Right forelimb (tissue), 1 donor: ENCODE data around the gene PLA2G6.
"Not testable (repeated sequence)": the region's sequence is repeated elsewhere in the genome, so short reads cannot be mapped to it uniquely, and the experiment has no call there.

ENCODE experiments used
- DNase-seq: peaks from one replicate; pipeline ENCODE4 v3.0.0-alpha.2; 2018

The PLA2G6 gene

DNA sequence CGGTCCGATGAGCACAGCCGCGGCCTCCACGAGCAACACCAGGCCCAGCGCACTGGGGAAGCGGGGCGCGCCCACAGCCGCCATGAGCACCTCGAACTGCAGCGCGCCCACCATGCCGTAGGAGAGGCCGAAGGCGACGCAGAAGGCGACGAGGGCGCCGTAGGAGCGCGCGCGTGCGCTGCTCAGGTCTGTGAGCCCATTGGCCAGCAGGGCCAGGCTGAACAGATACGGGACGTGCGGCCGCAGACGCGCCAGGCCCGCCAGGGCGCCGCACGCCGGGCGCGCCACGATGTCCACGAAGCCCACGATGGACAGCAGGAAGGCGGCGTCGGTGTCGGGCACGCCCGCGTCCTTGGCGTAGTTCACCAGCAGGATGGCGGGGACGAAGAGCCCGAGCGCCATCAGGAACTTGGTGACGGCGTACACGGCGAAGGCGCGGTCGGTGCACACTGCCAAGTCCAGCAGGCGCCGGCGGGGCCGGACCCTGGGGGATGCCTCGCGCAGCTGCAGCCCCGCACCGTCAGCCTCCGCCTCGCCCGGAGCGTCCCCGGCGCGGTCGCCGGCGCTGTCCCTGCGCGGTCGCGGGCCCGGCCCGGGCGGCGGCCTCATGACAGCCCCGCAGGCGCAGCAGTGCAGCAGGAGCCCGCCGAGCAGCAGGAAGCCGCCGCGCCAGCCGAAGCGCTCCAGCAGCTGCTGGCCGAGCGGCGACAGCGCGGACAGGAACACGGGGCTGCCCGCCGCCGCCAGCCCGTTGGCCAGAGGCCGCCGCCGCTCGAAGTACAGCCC lies 100.6 kb downstream of the PLA2G6 start:
- no peak for DNase-seq

DNA sequence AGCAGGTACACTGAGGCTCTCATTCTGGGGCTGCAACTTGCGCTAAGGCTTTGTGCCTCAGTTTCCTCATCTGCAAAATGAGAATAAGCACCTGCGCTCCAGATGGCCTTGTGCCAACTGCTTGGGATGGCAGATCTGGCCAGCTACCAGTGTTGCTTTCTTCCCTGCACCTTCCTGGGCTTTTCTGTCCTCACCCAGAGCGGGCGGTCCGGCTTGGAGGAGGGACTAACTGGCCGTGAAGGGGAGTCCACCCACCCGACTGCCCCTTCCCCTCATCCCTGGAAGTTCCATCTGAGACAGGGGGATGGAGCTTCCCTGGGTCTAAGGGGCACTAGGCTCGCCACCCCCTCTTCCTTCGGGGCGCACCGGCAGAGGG lies 101.2 kb downstream of the PLA2G6 start:
- no peak for DNase-seq

DNA sequence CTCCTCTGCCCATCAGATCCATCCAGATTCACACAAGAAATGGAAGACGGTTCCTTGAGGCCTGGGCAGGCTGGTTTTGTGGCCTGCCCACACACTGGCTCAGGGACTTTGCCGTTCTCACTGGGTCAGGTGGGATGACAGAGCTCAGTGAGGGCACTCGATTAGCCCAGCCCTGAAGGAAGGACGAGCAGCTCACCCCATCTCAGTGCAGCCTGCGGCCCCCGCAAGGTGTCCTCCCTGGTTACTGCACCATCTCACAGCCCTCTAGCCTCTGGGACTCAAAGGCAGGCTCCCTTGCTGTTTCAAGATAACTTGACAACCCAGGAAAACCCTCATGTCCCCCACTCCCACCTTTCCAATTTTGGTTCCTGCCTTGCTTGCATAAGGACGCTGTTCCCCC lies 101.8 kb downstream of the PLA2G6 start:
- no peak for DNase-seq

DNA sequence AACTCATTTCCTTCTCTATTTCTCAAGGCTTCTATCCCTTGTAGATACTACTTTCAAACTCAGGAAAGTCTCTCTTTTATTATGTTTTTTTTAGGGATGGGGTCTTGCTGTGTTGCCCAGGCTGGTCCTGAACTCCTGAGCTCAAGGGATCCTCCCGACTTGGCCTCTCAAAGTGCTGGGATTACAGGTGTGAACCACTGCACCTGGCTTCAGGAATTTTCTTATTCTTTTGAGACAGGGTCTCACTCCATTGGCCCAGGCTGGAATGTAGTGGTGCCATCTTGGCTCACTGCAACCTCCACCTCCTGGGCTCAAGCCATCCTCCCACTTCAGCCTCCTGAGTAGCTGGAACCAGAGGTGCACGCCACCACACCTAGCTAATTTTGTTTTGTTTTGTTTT lies 102.4 kb downstream of the PLA2G6 start:
- DNase-seq, result not testable (repeated sequence)

DNA sequence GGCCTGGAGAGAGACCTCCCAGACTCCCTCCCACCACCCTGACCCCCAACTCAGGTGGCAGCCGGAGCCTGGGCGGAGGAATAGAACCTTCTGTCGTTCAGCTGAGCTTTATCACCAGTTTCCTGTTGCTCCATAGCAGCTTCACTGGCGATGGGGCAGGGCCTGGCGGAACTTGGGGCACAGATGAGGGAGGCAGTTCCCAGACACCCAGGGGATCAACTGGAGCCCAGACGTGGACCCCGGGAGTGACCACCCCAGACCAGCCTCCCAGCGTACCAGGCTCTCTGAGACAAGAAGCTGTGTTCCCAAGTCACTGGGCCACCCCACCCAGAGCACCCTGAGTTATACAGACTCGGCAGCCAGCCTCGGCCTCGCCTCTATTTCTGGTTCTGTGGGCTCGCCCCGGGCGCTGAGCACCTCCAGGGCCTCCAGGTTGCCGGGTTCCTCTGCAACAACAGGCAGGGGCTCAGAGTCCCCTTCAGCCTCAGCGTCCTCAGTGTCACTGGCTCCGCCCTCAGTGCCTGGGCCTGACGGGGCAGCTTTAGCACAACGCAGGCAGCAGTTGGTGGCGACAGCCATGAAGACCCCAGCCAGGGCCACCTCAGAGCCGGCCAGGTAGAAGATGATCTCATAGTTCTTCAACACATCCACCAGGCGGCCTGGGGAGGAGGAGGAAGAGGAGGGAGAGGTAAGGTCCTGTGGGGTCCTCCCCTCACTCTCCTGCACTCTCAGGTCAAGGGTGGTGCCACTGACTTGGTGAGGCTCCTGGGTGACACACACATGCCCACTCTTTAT lies 103.4 kb downstream of the PLA2G6 start:
- no peak for DNase-seq

DNA sequence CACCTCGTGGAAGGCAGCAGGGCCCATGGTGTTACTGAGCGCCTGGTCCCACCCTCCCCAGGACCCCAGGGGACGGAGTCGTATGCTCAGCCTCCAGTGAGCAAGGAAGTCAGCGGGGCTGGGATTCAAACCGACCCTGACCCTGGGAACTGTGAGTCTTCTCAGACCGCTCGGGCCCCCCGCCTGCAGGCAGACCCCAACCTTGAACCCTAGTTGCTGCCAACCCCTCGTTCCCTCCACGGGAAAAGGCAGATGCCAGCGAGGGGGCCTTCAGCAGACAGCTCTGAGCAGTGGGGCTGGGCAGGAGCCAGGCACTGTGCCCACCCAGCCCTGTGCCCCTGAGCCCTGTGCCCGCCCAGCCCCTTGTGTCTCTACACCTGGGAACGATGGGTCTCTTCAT lies 104.0 kb downstream of the PLA2G6 start:
- no peak for DNase-seq

DNA sequence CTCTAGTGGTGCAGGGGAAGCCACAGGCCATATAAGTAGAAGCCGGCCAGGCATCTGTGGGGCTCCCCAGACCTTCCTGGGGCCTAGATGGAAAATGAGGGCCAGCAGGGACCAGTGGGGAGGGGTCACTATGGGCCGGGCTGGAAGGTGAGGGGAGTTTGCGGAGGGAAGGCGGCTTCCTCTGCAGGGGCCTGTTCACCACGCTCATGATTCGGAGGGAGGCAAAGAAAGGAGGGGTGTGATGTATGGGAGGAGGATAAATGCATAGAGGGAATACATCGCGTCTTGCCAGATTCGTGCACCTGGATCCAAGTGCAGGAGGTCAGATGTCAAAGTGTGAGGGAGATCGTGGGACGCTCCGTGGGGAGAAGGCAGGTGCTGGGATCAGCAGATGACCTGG lies 104.5 kb downstream of the PLA2G6 start:
- DNase-seq, result no peak

DNA sequence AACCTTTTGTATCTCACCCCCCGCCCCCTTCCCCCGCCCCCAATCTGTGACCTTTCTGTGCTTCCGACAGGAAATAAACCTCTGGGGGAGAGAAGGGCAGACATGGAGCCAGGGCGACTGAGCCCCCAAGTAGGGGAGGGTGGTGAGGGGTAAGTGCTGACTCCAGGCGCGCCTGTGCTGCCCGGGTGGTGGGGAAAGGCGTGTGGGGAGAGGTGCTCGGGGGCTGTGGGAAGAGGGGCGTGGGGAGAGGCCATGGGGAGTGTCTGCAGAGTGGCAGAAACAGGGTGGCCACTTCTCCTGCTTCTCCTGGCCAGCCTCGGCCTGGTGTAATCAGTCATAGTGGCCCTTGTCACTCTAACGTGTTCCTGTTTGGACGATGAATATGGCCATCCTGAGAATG lies 105.7 kb downstream of the PLA2G6 start:
- no peak for DNase-seq

DNA sequence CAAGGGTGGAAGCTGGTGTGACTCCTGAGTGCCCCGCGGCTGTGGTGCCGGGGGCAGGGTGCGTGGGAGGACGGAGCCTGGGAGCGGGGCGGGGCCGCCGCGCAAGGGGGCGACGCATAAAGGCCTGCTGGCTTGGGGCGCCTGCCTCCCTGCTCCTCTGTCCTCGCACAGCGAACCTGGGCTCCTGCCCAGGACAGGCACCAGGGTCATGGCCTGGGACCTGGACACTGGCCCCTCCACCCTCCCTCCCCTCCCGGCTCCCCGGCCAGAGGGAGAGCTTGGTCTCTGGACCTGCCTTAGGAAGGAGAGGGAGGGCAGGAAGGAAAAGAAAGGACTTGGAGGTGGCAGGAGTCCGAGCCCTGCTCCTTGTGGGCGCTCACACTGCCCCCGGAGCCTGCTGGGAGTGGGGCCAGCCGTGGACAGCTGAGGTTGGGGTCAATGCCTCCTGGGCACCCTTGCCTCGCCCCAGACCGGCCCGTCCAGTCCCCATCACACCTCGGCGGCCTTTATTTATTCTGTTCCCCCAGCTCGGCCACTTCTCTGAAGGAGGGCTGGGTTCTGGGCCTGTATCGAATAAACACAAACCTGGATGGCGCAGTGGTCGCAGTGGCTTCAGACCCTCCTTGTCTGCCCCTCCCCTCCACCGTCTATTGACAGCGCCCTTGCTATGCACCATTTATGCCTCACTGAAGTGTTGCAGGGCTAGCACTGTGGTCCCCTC lies 106.4 kb downstream of the PLA2G6 start:
- DNase-seq, result no peak

DNA sequence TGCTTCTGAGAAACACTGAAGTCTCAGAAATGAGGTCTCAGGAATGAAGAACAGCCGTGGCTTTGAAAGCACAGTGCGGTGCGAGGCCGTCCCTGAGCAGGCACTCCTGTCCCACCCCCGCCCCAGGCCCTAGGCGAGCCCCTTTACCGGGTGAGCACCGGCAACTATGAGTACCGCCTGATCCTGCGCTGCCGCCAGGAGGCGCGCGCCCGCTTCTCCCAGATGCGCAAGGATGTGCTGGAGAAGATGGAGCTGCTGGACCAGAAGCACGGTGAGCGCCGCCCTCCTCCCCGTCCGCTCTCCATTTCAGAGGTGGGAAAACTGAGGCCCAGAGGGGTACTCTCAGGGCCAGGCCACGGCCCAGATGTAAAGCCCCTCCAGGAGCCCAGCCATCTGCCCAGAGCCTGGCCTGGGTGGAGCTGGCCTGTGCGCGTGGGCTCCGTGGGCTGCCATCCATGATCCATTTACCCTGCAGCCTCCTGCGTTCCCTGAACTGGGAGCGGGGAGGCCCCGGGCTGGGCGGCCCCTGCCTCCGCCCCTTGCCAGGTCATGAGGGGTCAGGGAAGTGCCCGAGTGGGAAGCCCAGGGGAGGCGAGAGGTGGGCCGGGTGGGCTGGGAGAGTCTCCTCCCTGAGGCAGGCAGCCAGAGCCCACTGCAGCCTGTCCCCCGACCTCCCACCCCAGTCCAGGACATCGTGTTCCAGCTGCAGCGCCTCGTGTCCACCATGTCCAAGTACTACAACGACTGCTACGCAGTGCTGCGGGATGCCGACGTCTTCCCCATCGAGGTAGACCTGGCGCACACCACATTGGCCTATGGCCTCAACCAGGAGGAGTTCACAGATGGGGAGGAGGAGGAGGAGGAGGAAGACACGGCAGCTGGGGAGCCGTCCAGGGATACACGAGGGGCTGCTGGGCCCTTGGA lies 107.2 kb downstream of the PLA2G6 start:
- no peak for DNase-seq

DNA sequence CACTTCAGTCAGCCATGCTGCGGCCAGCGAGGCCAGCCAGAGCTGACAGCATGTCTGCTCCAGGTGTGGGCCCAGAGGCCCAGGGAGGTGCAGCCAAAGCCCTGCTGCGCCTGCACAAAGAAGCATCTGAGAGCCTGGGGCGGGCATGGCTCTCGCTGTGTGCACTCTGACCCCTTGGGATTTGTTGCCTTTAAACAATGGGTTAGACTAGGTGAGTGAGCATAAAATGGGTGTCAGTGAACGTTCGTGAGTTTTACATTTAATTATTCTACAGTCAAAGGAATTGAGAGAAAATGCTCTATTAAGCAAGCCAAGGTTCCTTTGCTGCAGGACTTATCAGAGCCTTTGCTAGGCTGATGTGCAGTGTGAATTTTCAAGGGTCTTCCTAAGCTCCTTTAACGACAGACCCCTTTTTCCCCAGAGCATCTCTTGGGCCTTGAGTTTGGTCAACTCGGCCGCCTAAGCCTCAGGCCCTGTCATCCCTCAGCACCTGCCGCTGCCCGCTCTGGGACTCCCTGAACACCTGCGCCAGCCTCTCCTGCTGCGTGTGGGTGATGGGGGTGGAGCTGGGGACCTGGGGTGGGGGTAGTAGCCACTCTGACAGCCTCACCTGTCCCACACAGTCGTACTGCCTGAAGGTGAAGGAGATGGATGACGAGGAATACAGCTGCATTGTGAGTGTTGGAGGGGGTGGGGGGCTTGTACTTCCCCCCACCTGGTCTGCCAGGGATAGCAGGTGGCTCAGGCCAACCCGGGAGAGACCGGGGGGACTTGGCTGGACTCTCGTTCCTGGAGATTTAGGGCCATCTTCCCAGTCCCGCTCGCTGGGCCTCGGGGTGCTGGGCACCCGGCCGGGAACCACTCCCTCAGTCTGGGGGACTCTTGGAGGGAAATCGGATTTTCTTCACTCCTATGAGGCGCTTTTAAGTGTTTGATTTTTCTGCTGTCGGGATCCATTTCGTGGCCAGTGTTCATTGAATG lies 108.2 kb downstream of the PLA2G6 start:
- DNase-seq, result no peak

DNA sequence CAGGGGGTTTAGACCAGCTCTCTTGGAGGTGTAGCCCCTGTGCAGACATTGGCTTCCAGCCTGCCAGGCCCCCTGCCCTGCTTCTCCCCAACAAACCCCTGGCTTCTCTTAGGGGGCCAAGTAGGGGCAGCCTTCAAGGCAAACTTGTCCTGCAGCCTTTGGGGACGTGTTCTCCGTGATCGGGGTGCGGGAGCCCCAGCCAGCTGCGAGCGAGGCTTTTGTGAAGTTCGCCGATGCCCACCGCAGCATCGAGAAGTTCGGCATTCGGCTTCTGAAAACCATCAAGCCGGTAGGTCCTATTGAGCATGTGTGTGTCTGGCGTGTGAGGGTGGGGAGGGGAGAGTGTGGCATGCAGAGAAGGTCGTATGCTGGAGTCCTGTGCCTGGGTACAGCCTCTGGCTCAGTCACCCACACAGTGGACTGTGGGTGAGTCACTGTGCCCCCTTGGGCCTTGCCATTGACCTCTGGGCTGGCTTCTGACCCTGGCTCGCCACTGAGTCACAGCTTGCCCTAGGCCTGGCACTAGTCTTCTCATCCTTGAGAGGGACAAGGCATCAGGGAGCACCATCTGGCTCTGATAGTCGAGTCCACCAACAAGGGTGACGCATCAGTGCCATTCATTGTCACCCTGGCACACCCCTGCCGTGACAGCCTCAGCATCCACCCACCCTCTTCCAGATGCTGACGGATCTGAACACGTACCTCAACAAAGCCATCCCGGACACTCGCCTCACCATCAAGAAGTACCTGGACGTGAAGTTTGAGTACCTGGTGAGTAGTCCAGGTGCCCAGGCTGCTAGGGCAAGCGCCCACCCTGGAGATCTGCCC lies 109.1 kb downstream of the PLA2G6 start:
- no peak for DNase-seq

DNA sequence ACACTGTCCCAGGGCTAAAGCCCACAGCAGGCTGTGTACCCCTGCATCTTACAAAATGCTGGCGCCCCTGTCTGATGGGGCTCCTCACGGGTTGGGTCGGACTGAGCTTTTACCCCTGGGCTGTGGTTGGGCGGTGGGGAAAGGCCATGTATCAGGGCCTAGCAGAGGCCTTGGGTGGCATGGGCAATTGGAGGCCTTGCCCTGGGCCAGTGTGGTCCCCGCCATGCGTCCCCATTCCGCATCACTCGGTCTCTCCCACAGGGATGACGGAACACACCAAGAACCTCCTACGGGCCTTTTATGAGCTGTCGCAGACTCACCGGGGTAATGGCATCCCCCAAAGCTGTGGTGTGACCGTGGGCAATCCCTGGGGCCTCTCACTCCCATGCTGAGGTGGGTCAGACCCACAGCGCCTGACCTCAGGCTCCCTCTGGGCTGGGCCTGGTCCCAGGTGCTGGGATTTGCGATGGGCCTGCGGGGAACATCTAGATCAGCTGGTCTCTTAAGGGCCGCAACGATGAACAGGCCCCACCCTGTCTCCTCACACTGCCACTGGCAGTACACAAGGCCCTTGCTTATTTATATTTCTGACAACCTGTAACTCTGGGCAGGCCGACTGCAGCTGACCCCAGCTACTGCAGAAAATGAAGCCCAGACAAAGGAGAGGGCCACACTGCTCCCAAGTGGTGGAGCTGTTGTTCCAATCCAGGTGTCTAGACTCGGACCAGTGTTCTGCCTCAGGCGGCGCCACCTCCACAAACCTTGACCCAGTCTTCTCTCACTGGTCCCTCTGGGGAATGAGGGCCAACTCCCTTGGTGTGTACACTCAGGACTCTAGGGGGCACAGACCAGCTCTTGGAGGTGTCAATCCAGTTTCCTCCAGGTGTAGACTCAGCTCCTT lies 110.0 kb downstream of the PLA2G6 start:
- DNase-seq, result no peak

DNA sequence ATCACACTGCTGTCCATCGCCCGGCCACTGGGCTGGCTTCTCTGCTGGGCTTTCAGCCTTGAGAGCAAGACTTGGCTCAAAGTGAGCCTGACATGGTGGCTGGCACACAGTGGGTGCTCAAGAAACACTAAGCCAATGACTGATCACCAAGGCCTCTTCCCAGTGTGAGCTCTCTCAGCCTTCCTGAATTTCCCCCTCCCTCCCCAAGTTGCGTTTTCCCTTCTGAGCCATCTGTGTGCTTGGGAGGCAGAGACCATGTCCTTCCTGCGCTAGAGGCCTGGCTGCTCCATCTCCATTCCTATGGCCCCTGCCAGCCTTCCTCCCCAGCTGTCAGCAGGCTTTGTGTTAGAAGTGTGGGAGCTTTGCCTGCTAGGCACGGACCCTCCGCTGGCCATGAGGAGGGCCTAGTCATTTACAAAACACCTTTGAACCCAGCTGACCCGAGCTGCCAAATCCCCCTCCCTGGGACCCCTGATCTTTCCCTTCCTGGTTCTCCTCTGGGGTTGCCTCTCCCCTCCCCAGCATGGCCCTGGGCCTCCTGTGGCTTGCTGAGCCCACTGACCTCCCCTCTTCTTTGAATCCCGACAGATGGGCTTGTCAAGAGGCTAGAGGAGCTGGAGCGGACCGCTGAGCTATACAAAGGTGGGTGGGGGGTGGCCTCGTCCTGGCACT lies 111.2 kb downstream of the PLA2G6 start:
- DNase-seq, result no peak

DNA sequence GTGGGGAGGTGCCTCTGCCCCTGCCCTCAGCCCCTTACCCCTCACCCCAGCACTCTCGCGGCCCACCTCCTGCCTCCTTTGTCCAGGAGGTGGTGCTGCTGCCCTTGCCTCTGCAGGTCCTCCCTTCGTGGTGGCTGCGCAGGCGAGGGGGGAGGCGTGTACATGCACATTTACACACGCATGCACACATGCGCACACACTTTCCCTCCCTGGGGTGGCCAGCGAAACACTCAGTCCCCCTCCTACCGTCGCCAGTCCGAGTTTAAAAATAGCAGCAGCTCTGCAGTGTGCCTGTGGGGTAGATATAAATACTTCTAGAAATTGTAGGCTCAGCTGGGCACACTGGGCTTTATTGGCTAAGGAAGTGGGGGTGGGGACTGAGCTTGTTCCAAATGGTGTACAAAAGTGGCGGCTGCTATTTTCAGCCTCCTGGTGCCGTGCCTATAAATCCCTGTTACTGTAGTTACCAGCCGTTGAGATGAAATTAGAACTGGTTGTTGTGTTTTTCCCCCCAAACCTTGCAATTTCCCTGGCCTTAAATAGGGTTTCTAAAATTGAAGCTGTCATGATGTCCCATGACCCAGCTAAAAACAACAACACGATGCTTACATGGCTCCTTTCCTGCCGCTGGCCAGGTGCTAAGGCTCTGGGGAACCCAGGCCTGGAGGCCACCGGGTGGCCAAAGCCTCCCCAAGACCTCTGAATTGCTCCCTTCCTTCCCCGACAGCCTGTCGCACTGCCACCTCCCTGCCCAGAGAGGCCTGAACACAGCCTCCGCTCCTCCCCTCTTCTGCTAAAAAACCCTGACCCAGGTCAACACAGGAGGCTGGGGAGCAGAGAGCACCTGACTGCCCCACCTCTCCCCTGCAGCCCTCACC lies 112.0 kb downstream of the PLA2G6 start:
- peak; percentile 75 for DNase-seq

DNA sequence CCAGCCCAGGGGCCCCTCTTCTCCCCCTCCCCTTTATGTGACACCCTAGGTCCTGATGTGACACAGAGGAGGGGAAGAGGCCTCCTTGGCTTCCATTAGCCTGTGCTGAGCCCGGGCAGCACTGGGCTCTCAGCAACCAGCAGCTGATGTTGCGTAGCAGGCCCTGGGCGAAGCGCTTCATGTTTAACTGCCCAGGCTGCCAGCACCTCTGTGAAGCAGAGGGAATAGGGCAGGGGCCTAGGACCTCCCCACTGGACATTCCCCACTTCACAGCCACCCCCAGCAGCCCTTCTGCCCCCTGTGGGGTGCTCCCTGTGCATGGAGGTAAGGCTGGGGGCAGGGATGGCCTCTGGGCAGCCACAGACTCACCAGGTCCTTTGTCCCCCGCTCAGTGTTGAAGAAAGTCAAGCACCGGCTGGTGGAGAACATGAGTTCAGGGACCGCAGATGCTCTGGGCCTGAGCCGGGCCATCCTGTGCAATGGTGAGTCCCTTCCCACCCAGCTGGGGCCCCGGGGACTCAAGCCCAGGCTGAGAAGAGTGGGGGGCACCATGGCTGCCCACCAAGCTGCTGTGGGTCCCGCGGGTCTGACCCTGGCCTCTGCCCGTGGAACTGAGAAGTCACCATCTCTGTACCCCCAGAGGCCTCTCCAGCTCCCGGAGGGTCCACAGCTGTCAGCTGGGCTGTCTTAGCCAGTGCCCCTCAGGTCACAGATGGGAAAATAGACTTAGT lies 112.8 kb downstream of the PLA2G6 start:
- no peak for DNase-seq
